ENCODE measurements around the gene GUCY1B1.

- TF ChIP-seq, protein P1, sequence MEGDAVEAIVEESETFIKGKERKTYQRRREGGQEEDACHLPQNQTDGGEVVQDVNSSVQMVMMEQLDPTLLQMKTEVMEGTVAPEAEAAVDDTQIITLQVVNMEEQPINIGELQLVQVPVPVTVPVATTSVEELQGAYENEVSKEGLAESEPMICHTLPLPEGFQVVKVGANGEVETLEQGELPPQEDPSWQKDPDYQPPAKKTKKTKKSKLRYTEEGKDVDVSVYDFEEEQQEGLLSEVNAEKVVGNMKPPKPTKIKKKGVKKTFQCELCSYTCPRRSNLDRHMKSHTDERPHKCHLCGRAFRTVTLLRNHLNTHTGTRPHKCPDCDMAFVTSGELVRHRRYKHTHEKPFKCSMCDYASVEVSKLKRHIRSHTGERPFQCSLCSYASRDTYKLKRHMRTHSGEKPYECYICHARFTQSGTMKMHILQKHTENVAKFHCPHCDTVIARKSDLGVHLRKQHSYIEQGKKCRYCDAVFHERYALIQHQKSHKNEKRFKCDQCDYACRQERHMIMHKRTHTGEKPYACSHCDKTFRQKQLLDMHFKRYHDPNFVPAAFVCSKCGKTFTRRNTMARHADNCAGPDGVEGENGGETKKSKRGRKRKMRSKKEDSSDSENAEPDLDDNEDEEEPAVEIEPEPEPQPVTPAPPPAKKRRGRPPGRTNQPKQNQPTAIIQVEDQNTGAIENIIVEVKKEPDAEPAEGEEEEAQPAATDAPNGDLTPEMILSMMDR (IDR thresholded peaks at IDR 0.05 in 8 of 11, conservative IDR thresholded peaks at IDR 0.05 in 3 of 11), result no peak
- TF ChIP-seq POLR2A (IDR thresholded peaks at IDR 0.05) (no peak), POLR2AphosphoS5 (IDR thresholded peaks at IDR 0.05) (no peak)
Observed at GRCh38 chr4:155757745-155758265, 1.0 kb upstream of the GUCY1B1 start.

Data from spleen (tissue), 7 donors.